ENCODE results near the gene AR. TPM values are rescaled to one million over a fixed set of nuclear protein-coding genes. Genes with fewer than 3 reads are reported as not detected.

Gene AR
- total and polyA plus RNA-seq, 2 of the 4 experiments (the other 2 are of a cell fraction), result 1.5 to 4.7 TPM

- H3K23ac ChIP-seq (ENCODE audit: low read depth, low read length), result no peak overlapping the region
- H3K9me1 ChIP-seq (ENCODE audit: insufficient read depth, low read length), result no peaks in the 10 kb centered on the region
- no CpG with 5 or more reads among the region's 7 CpGs for WGBS, 2 experiments (ENCODE audit: extremely low coverage in 2 of 2, insufficient read length in 1 of 2)
- H2BK15ac ChIP-seq (ENCODE audit: low read depth, low read length), result no peak overlapping the region
- TF ChIP-seq NFE2L2 (IDR thresholded peaks at IDR 0.05; ENCODE audit: low read depth, low read length) (peak; percentile 57; the same call in 1 of the 2 replicates), ELK1 (IDR thresholded peaks at IDR 0.05; ENCODE audit: borderline replicate concordance, low read depth, low read length) (no peak)
- dilution Hi-C loops (cut with HindIII; ENCODE audit: low sequenced_read_pairs, unreplicated experiment), result no loop called here
- no peak overlapping the region for H4K8ac ChIP-seq (ENCODE audit: low read depth in 2 of 2, low read length in 2 of 2)
- DNase-seq (peak; percentile 52), ATAC-seq (ENCODE audit: low read depth) (no peak)
- no peak overlapping the region for H2BK20ac ChIP-seq (ENCODE audit: low read depth, low read length)
- POLR2A ChIA-PET (ENCODE audit: unreplicated experiment), result no interaction called here
- BruUV-seq (replicated peaks), result no TSS peak
- no peak overlapping the region for H3K18ac ChIP-seq (ENCODE audit: low read depth, low read length)
- H3K4me3 ChIP-seq (ENCODE audit: insufficient read depth, low read depth, low read length), result no peak overlapping the region
- no peak overlapping the region for H3K27ac ChIP-seq (ENCODE audit: insufficient read depth, low read length)
- no peak overlapping the region for H2AK5ac ChIP-seq (ENCODE audit: low read depth, low read length)
- H2AK9ac ChIP-seq (replicated peaks; ENCODE audit: low read depth, low read length, poor library complexity), result no peak overlapping the region
- no peak overlapping the region for H3K14ac ChIP-seq (replicated peaks; ENCODE audit: low read depth, low read length)
- in situ Hi-C loops (cut with MboI; ENCODE audit: low sequenced_read_pairs), result no loop called here
- H4K20me1 ChIP-seq (ENCODE audit: insufficient read depth, low read length), result no peaks in the 10 kb centered on the region
- H3K9me3 ChIP-seq (ENCODE audit: control insufficient read depth, insufficient read depth, low read length), result no peaks in the 10 kb centered on the region
- no peak overlapping the region for H2BK5ac ChIP-seq (ENCODE audit: low read depth, low read length, poor library complexity, severe bottlenecking)
- no peaks in the 10 kb centered on the region for H3K36me3 ChIP-seq (ENCODE audit: control insufficient read depth, insufficient read depth, low read length)
- H4K91ac ChIP-seq (ENCODE audit: insufficient read depth, low read depth, low read length), result no peak overlapping the region
- intact Hi-C loops (cut with micrococcal nuclease), result no loop called here
- H2AFZ ChIP-seq (replicated peaks; ENCODE audit: low read length, poor library complexity), result no peak overlapping the region
- peaks cover 5% of the 10 kb centered on the region for H3K27me3 ChIP-seq (ENCODE audit: control insufficient read depth, insufficient read depth, low read length)
- no peak overlapping the region for H2BK120ac ChIP-seq (ENCODE audit: low read depth, low read length)
- H3K9ac ChIP-seq (ENCODE audit: low read depth, low read length), result no peak overlapping the region
- no peak overlapping the region for H4K5ac ChIP-seq (ENCODE audit: low read depth, low read length)
- no peaks in the 10 kb centered on the region for H3K4me1 ChIP-seq (ENCODE audit: control insufficient read depth, insufficient read depth, low read length)
- H3K56ac ChIP-seq (ENCODE audit: extremely low read depth, insufficient read depth, low read length), result no peak overlapping the region
- no peak overlapping the region for H3K4me2 ChIP-seq (ENCODE audit: low read depth, low read length)
- no peaks in the 10 kb centered on the region for H3K79me1 ChIP-seq (ENCODE audit: low read depth in 1 of 2, low read length in 2 of 2)
- CTCF ChIA-PET, result no interaction called here
- no peak overlapping the region for H3K4ac ChIP-seq (ENCODE audit: low read depth, low read length)
Observed at GRCh38 chrX:67563469-67564448, 19.9 kb downstream of the AR start.

Data from IMR-90 (cell line).